ENCODE results near the gene SLC12A3. TPM values are rescaled to one million over a fixed set of nuclear protein-coding genes. Genes with fewer than 3 reads are reported as not detected.

The SLC12A3 gene
- polyA plus RNA-seq, 3 donors, result 0.03 TPM; not detected in 2

GRCh38 chr16:56910654-56911539 is 45.9 kb downstream of the SLC12A3 start:
- H3K79me2 ChIP-seq (ENCODE audit: insufficient read depth, low read length), result no peaks in the 10 kb centered on the region
- H3K4me2 ChIP-seq (replicated peaks; ENCODE audit: extremely low read depth, low read length, poor library complexity, severe bottlenecking), result peak overlapping the region; percentile 66
- Mint-ChIP-seq H3K4me3 (peak overlapping the region; percentile 64 to 81), H3K36me3 (peaks cover 3 to 8% of the 10 kb centered on the region in 2 donors), H3K27me3 (ENCODE audit: low read depth in 3 of 3) (peaks cover 2 to 6% (median 4%) of the 10 kb centered on the region in 3 donors), H3K9me3 (peaks cover 0 to 6% (median 0%) of the 10 kb centered on the region in 7 donors), H3K4me1 (peaks cover 54% of the 10 kb centered on the region), H3K27ac (peak overlapping the region; percentile 90 to 95 (median 93))
- peak overlapping the region; percentile 45 for H3K9ac ChIP-seq (ENCODE audit: insufficient read depth, low read length, poor library complexity, severe bottlenecking)
- no peaks in the 10 kb centered on the region for H3K36me3 ChIP-seq (replicated peaks in 1 of 2; ENCODE audit: control insufficient read depth in 1 of 2, insufficient read depth in 2 of 2, low read length in 2 of 2)
- intact Hi-C loops (cut with micrococcal nuclease), result no loop called here
- H3K27ac ChIP-seq (ENCODE audit: low read depth in 1 of 2, low read length in 2 of 2), result peak overlapping the region; percentile 75 to 79
- H2AFZ ChIP-seq (ENCODE audit: insufficient read depth, low read depth, low read length, poor library complexity, severe bottlenecking), result no peak overlapping the region
- peak overlapping the region in 1 of 3 experiments; percentile 60 for H3K4me3 ChIP-seq (replicated peaks in 1 of 3; ENCODE audit: low read depth in 2 of 3, low read length in 3 of 3)
- peak; percentile 63 to 90 (median 87) for DNase-seq
- H3K4me1 ChIP-seq (ENCODE audit: control insufficient read depth in 1 of 2, insufficient read depth in 2 of 2, low read length in 2 of 2), result peaks cover 47 to 52% of the 10 kb centered on the region in 2 donors
- no peaks in the 10 kb centered on the region for H4K20me1 ChIP-seq (ENCODE audit: insufficient read depth, low read length)
- no peaks in the 10 kb centered on the region for H3K27me3 ChIP-seq (ENCODE audit: control insufficient read depth in 2 of 2, insufficient read depth in 2 of 2, low read length in 2 of 2)
- H3K9me3 ChIP-seq (replicated peaks in 1 of 2; ENCODE audit: control insufficient read depth in 1 of 2, insufficient read depth in 1 of 2, low read length in 2 of 2), result no peaks in the 10 kb centered on the region
- TF ChIP-seq, protein P1, sequence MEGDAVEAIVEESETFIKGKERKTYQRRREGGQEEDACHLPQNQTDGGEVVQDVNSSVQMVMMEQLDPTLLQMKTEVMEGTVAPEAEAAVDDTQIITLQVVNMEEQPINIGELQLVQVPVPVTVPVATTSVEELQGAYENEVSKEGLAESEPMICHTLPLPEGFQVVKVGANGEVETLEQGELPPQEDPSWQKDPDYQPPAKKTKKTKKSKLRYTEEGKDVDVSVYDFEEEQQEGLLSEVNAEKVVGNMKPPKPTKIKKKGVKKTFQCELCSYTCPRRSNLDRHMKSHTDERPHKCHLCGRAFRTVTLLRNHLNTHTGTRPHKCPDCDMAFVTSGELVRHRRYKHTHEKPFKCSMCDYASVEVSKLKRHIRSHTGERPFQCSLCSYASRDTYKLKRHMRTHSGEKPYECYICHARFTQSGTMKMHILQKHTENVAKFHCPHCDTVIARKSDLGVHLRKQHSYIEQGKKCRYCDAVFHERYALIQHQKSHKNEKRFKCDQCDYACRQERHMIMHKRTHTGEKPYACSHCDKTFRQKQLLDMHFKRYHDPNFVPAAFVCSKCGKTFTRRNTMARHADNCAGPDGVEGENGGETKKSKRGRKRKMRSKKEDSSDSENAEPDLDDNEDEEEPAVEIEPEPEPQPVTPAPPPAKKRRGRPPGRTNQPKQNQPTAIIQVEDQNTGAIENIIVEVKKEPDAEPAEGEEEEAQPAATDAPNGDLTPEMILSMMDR (IDR thresholded peaks at IDR 0.05), result no peak
- whole genome bisulfite sequencing (ENCODE audit: insufficient coverage), result 23% methylated on average over 8 of the region's 12 CpGs

DNA sequence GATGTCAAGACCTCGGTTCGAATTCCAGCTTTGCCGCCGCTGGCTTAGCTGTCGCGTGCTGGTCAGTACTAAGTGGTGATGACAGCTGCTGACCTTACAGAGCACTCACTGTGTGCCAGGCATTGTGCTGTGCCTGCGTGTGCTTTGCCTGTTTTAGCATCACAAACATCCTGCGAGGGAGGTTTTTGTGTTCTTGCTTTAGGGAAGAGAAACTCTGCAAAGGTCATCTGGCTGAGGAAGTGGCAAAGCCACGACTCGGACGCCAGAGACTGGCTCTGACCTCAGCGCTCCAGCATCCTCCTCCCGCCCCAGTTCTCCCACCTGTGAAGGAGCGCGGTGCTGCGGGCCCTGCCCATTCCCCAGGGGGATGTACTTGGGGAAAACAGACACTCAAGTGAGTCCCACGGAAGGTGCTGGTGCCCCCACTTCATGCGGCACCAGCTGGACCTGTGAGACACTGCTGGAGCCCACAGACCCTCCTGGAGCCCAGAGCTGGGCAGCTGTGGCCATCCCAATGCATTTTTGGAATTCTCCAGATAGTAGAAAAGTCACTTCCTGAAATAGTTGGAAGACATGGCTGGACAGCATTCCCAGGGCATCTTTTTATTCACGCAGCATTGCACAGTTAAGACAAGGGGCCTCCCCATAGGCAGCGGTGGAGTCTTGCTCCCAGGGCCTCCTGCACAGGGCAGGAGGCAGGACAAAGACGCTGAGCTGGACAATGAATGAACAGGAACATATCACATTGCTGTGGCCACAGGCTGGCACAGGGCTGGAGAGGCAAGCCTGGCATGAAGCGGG is 47.0 kb downstream of the SLC12A3 start:
- Mint-ChIP-seq H3K36me3 (peaks cover 3 to 8% of the 10 kb centered on the region in 2 donors), H3K27me3 (ENCODE audit: low read depth in 3 of 3) (peaks cover 4 to 6% (median 4%) of the 10 kb centered on the region in 3 donors), H3K4me1 (peaks cover 65% of the 10 kb centered on the region), H3K27ac (peak overlapping the region; percentile 90 to 95 (median 93)), H3K9me3 (peaks cover 0 to 6% (median 0%) of the 10 kb centered on the region in 7 donors), H3K4me3 (peak overlapping the region; percentile 64 to 81)
- WGBS (ENCODE audit: insufficient coverage), result 32% methylated on average over 21 of the region's 22 CpGs
- intact Hi-C loops (cut with micrococcal nuclease), result no loop called here
- Histone ChIP-seq H3K27ac (ENCODE audit: low read depth in 1 of 2, low read length in 2 of 2) (peak overlapping the region; percentile 75 to 79), H3K4me2 (replicated peaks; ENCODE audit: extremely low read depth, low read length, poor library complexity, severe bottlenecking) (peak overlapping the region; percentile 66), H3K79me2 (ENCODE audit: insufficient read depth, low read length) (no peaks in the 10 kb centered on the region), H3K27me3 (ENCODE audit: control insufficient read depth in 2 of 2, insufficient read depth in 2 of 2, low read length in 2 of 2) (no peaks in the 10 kb centered on the region), H3K4me3 (replicated peaks in 1 of 3; ENCODE audit: low read depth in 2 of 3, low read length in 3 of 3) (peak overlapping the region in 1 of 3 experiments; percentile 60), H2AFZ (ENCODE audit: insufficient read depth, low read depth, low read length, poor library complexity, severe bottlenecking) (no peak overlapping the region), H3K9ac (ENCODE audit: insufficient read depth, low read length, poor library complexity, severe bottlenecking) (peak overlapping the region; percentile 45), H3K4me1 (ENCODE audit: control insufficient read depth in 1 of 2, insufficient read depth in 2 of 2, low read length in 2 of 2) (peaks cover 57 to 62% of the 10 kb centered on the region in 2 donors), H3K9me3 (replicated peaks in 1 of 2; ENCODE audit: control insufficient read depth in 1 of 2, insufficient read depth in 1 of 2, low read length in 2 of 2) (no peaks in the 10 kb centered on the region), H3K36me3 (replicated peaks in 1 of 2; ENCODE audit: control insufficient read depth in 1 of 2, insufficient read depth in 2 of 2, low read length in 2 of 2) (no peaks in the 10 kb centered on the region), H4K20me1 (ENCODE audit: insufficient read depth, low read length) (no peaks in the 10 kb centered on the region)
- TF ChIP-seq, protein P1 (IDR thresholded peaks at IDR 0.05), result no peak
- peak; percentile 76 to 89 (median 88) for DNase-seq

Measured in CD14-positive monocyte (primary cell).